ENCODE results near the gene CD300A.

Gene CD300A

DNA sequence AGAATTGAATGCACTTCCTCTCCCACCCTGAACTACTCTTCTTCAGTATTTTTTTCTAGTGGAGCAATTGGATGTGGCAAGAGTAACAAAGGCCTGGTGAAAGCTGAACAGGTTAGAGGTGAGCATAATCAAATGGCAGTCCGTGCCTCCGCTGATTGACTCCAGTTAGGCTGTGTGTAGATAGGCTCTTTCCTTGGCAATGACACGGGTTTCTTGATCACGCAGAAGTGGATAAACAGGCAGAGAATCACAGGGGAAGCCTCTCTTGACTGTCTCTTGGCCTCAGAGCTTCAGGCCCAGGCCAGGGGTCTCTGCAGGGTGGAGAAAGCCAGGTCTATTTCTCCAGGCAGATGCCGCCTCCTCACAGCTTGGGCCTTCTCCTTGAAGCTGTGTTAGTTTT lies 60.6 kb downstream of the CD300A start:
- no peaks in the 10 kb centered on the region for H3K9me3 Mint-ChIP-seq
- H3K27me3 Mint-ChIP-seq = peaks cover 11% of the 10 kb centered on the region
- H3K27ac Mint-ChIP-seq = no peak overlapping the region

DNA sequence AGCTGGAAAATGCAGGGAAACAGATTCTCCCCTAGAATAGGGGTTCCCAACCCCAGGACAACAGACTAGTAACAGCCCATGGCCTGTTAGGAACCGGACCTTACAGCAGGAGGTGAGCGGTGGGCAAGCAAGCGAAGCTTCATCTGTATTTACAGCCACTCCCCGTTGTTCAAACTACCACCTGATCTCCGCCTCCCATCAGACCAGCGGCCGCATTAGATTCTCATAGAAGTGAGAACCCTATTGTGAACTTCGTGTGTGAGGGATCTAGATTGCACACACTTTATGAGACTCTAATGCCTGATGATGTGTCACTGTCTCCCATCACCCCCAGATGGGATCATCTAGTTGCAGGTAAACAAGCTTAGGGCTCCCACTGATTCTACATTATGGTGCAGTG lies 61.3 kb downstream of the CD300A start:
- H3K4me3 Mint-ChIP-seq = no peak overlapping the region
- H3K4me1 Mint-ChIP-seq = peaks cover 6% of the 10 kb centered on the region
- H3K9me3 Mint-ChIP-seq = no peaks in the 10 kb centered on the region
- H3K27ac Mint-ChIP-seq = no peak overlapping the region
- no peaks in the 10 kb centered on the region for H3K36me3 Mint-ChIP-seq
- H3K27me3 Mint-ChIP-seq = peaks cover 14% of the 10 kb centered on the region

More for the DNA sequence above, 60.6 kb downstream of the CD300A start:
- Mint-ChIP-seq H3K36me3 (no peaks in the 10 kb centered on the region), H3K4me3 (no peak overlapping the region), H3K4me1 (peaks cover 1% of the 10 kb centered on the region)

DNA sequence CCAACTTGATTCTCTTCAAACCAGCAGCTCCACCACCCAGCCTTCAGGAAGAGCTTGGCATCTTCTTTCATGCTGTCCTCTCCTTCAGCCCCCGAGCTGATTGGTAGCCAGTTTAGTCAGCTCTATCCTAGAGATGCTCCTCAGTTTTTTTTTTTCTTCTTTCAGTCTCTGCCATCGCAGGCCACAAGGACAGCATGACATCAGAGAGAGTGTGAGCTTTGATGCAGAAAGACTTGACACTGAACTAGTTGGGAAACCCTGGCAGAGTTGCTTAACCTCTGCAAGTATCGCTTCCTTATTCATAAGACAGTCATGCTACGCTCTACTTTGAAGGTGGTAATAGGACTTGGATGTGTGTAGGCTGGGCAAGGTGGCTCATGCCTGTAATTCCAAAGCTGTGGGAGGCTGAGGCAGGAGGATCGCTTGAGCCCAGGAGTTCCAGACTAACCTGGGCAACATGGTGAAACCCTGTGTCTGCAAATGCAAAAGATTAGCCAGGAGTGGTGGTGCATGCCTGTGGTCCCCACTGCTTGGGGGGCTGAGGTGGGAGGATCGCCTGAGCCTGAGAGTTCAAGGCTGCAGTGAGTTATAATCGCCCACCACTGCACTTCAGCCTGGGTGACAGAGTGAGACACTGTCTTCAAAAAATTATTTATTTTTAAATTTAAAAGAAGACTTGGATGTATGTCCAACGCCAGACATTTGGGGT lies 62.2 kb downstream of the CD300A start:
- Mint-ChIP-seq H3K36me3 (no peaks in the 10 kb centered on the region), H3K4me3 (no peak overlapping the region), H3K9me3 (no peaks in the 10 kb centered on the region), H3K27me3 (peaks cover 12% of the 10 kb centered on the region), H3K27ac (no peak overlapping the region), H3K4me1 (peaks cover 11% of the 10 kb centered on the region)

DNA sequence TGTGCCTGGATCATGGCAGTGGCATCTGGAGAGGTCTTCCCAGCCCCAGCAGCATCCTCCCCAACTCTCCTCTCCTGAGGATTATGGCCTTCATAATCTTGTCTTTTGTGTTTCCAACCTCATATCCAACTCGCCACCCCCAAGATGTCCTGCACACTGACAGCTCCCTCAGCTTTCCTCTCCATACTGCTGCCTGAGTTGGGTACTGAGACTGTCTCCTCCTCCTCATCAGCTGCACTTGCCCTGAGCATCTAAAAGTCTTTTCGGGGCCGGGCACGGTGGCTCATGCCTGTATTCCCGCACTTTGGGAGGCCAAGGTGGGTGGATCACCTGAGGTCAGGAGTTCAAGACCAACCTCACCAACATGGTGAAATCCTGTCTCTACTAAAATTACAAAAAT lies 62.8 kb downstream of the CD300A start:
- H3K9me3 Mint-ChIP-seq = no peaks in the 10 kb centered on the region
- H3K4me1 Mint-ChIP-seq = peaks cover 11% of the 10 kb centered on the region
- H3K27ac Mint-ChIP-seq = no peak overlapping the region
- H3K27me3 Mint-ChIP-seq = peaks cover 10% of the 10 kb centered on the region
- no peak overlapping the region for H3K4me3 Mint-ChIP-seq
- H3K36me3 Mint-ChIP-seq = no peaks in the 10 kb centered on the region

DNA sequence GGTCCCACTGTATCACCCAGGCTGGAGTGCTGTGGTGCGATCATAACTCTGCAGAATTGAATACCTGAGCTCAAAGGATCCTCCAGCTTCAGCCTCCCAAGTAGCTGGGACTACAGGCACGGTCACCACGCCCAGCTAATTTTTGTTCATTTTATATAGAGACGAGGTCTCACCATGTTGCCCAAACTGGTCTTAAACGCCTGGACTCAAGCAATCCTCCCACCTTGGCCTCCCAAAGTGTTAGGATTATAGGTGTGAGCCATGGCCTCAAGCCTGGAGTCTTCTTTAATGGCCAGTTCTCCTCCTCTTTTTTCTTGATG lies 64.4 kb downstream of the CD300A start:
- Mint-ChIP-seq H3K27me3 (peaks cover 11% of the 10 kb centered on the region), H3K36me3 (no peaks in the 10 kb centered on the region), H3K27ac (no peak overlapping the region), H3K4me3 (no peak overlapping the region), H3K9me3 (no peaks in the 10 kb centered on the region), H3K4me1 (peaks cover 11% of the 10 kb centered on the region)

DNA sequence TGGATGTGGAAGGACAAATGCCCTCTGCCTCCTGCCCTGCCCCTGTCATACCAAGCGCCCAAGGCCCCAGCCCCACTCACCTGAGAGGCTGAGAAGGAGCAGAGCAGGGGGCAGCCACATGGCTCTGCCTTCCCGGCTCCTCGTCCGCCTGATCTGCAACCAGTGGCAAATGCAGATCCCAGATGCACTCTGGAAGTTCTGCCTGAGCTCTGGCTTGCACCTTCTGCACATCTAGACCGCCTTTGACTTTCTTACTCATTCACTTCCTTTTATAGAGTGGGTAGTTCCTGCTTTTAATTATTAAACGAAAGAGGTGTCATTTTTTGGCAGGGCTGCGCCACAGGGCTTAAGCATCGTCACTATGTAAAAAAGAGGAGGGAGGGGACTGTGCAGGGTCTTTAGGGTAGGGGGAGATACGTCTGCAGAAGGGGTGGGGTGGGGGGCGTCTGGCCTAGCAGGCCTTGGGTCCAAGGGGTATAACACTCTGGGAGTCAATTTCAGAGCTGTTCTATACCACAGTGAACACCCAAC lies 64.9 kb downstream of the CD300A start, which contains the start of gene CD300LB:
CD300LB (minus strand) TSS at position 245 of the 531 bp plus-strand sequence; CDS start at position 120, 125 bp downstream.
- Mint-ChIP-seq H3K27me3 (peaks cover 11% of the 10 kb centered on the region), H3K4me1 (peaks cover 11% of the 10 kb centered on the region), H3K9me3 (no peaks in the 10 kb centered on the region), H3K4me3 (peak within 1 kb of the TSS; percentile 33), H3K36me3 (no peaks in the 10 kb centered on the region), H3K27ac (no peak within 1 kb of the TSS)

DNA sequence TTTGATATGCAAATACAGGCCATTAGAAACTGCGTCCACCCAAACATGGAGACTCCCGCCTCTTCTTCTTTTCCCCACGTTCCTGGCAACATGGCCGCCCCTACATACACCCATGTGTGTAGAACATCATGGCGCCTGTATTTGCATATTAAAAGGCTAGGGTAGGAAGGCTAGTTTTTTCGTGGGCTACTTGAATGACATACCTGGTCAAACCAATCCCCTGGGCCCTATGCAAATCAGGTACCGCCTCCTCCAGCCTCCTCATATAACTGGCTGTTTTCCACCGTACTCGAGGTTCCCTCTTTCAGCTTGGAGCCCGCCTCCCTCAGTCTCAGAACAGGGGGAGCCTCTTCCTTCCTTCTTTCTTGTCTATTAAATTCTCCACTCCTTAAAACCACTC lies 65.7 kb downstream of the CD300A start:
- Mint-ChIP-seq H3K9me3 (no peaks in the 10 kb centered on the region), H3K27me3 (peaks cover 12% of the 10 kb centered on the region), H3K36me3 (no peaks in the 10 kb centered on the region), H3K4me1 (peaks cover 11% of the 10 kb centered on the region), H3K27ac (no peak overlapping the region), H3K4me3 (peak overlapping the region; percentile 33)

All from activated naive CD4-positive, alpha-beta T cell treated with anti-CD3 and anti-CD28 coated beads, Interleukin-2, amount 50 U/mL, for 24 hours (primary cell).